Measurements from ENCODE around the gene FAM83B.

Gene FAM83B

GRCh38 chr6:54896302-54896701 is 49.7 kb downstream of the FAM83B start:
- no peak for DNase-seq (ENCODE audit: low read depth)
- TF ChIP-seq, protein P1, sequence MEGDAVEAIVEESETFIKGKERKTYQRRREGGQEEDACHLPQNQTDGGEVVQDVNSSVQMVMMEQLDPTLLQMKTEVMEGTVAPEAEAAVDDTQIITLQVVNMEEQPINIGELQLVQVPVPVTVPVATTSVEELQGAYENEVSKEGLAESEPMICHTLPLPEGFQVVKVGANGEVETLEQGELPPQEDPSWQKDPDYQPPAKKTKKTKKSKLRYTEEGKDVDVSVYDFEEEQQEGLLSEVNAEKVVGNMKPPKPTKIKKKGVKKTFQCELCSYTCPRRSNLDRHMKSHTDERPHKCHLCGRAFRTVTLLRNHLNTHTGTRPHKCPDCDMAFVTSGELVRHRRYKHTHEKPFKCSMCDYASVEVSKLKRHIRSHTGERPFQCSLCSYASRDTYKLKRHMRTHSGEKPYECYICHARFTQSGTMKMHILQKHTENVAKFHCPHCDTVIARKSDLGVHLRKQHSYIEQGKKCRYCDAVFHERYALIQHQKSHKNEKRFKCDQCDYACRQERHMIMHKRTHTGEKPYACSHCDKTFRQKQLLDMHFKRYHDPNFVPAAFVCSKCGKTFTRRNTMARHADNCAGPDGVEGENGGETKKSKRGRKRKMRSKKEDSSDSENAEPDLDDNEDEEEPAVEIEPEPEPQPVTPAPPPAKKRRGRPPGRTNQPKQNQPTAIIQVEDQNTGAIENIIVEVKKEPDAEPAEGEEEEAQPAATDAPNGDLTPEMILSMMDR (IDR thresholded peaks at IDR 0.05; ENCODE audit: low read length, missing control alignments): no peak
- no peak overlapping the region for H3K4me3 ChIP-seq (replicated peaks; ENCODE audit: low read depth, low read length)

DNA sequence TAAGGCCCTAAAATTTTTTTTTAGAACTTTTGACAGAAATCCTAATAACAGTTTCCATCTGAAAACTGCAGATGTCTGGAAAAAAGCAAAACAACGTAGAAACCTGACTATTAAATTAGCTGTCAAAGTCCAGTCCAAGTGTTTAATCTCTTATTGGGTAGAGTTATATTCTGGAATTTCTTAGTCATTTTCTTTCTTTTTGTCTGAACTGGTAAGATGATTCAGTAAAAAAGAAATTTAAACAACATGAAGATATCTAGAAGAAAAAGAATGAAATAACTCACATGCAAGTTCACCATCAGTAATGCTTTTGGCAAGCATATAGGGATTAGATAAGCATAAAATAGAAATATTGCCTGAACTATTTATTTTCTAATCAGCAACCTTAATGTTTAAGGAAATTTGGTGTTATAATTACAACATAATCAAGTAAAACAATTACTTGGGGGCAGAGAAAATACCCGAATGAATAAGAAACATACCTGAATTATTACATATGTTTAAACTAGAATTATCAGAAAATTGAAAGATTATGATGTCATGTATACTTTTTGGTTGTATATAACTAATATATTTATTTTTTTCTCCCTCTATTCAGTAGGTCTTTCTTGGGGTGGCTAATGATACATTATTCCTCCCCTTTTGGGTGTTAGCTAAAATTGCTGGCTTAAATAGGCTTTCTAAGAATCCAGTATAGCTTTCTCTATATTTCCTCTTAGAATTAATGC is 51.1 kb downstream of the FAM83B start:
- H3K4me3 ChIP-seq (replicated peaks; ENCODE audit: low read depth, low read length): no peak overlapping the region
- DNase-seq (ENCODE audit: low read depth): peak; percentile 13
- TF ChIP-seq, protein P1 (IDR thresholded peaks at IDR 0.05; ENCODE audit: low read length, missing control alignments): no peak

DNA sequence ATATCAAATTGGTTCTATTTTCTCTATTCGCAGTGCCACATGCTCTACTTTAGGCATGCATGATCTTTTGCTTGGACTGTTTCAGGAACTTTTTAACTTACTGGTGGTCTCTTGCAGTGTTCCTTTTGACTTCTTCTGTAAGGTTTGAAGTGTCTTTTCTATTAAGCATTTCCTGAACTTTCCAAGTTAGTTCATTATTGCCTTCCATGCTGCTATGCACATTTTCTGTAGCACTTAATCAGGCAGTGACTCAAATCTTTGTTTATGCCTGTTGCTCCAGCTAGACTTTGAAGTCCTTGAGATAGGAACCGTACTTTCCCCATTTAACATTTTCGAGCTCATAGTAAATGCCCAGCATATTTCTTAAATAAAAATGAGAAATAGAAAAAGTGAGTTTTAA is 52.2 kb downstream of the FAM83B start:
- TF ChIP-seq, protein P1 (IDR thresholded peaks at IDR 0.05; ENCODE audit: low read length, missing control alignments): no peak
- H3K4me3 ChIP-seq (replicated peaks; ENCODE audit: low read depth, low read length): no peak overlapping the region
- no peak for DNase-seq (ENCODE audit: low read depth)

GRCh38 chr6:54899442-54899841 is 52.9 kb downstream of the FAM83B start:
- no peak for DNase-seq (ENCODE audit: low read depth)
- TF ChIP-seq, protein P1 (IDR thresholded peaks at IDR 0.05; ENCODE audit: low read length, missing control alignments): no peak
- H3K4me3 ChIP-seq (replicated peaks; ENCODE audit: low read depth, low read length): no peak overlapping the region

DNA sequence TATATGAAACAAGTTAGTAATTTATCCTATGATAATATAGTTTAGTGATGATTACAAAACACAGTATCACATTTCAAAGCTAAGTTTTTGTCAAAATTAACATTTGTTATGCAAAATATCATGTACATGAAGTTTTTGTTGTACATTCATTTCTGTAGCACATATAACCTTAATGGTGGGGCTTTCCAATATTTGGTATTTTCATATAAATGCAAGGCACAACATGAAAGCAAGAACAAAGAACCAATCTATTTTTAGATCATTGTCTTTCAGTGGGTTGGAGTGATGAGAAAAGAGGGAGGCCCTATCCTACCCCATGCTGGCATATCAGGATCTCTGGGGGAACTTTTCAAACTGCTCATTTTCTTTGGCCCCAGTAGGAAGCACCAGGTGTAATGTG is 53.4 kb downstream of the FAM83B start:
- DNase-seq (ENCODE audit: low read depth): no peak
- TF ChIP-seq, protein P1 (IDR thresholded peaks at IDR 0.05; ENCODE audit: low read length, missing control alignments): no peak
- H3K4me3 ChIP-seq (replicated peaks; ENCODE audit: low read depth, low read length): no peak overlapping the region

DNA sequence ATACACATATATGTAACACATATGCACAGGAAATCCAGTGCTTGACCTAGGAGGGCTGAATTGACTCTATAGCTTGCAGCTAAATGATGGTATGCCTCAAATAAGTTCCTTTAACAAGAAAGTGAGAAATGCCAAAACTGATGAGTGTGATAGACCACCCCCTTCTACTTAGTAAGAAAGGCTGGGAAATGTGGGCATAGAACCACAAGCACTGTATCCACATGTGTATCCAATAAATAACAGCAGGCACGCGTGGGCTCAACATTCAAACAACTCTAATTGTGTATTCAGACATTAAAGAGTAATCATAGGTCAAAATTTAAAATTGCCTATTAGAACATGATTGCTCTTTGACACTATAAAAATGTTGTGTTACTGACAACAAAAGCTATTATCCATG is 54.1 kb downstream of the FAM83B start:
- no peak for DNase-seq (ENCODE audit: low read depth)
- no peak overlapping the region for H3K4me3 ChIP-seq (replicated peaks; ENCODE audit: low read depth, low read length)
- TF ChIP-seq, protein P1 (IDR thresholded peaks at IDR 0.05; ENCODE audit: low read length, missing control alignments): no peak

DNA sequence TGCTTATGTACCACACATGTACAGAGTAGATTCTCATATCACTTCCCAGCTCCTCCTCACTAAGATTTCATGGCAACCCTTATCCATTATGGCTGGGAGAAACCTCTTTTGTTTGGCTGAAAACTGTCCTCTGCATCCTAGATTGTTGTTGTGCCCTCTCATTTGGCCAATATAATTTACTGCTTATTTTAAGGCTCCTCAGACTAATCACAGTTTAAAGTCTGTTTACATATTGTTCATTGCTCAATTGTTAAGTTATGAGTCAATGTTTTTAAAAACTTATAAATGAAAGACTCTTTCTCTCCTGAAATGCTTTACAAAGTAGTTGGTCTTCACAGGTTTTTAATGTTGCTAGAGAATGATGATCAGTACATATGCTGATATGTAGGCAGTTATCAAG is 57.3 kb downstream of the FAM83B start:
- TF ChIP-seq, protein P1 (IDR thresholded peaks at IDR 0.05; ENCODE audit: low read length, missing control alignments): no peak
- no peak overlapping the region for H3K4me3 ChIP-seq (replicated peaks; ENCODE audit: low read depth, low read length)
- no peak for DNase-seq (ENCODE audit: low read depth)
